Cardiac muscle cell (in vitro differentiated cells and primary cell): ENCODE results near the gene NRIP3. TPM values are rescaled to one million over a fixed set of nuclear protein-coding genes. Genes with fewer than 3 reads are reported as not detected.

ENCODE experiments used
- DNase-seq, 2 donors: peaks; one replicate each; pipeline versions ENCODE4 v3.0.0 to v3.0.0-alpha.2; 2010 to 2017; ENCODE audit warnings: low read depth in 1 of 2, low spot score in 1 of 2
- H3K27ac ChIP-seq: fragments of 200-600 bp; sonication (generic); 2 replicates; pipeline ENCODE4 v1.5.1; 2016
- H3K27me3 ChIP-seq: fragments of 200-600 bp; sonication (generic); 2 replicates; pipeline ENCODE4 v1.6.0; 2016; ENCODE audit warnings: control low read depth
- H3K36me3 ChIP-seq: fragments of 200-600 bp; sonication (generic); 2 replicates; pipeline ENCODE4 v1.5.1; 2016; ENCODE audit warnings: control low read depth
- H3K4me1 ChIP-seq: fragments of 200-600 bp; sonication (generic); 2 replicates; pipeline ENCODE4 v1.8.1; 2017; ENCODE audit warnings: low read depth, mild to moderate bottlenecking, mixed run types
- H3K4me3 ChIP-seq: fragments of 200-600 bp; sonication (generic); 2 replicates; pipeline ENCODE4 v1.5.1; 2016; ENCODE audit warnings: mild to moderate bottlenecking
- H3K9me3 ChIP-seq: fragments of 200-600 bp; sonication (generic); 2 replicates; pipeline ENCODE4 v1.5.1; 2017; ENCODE audit warnings: low read depth, mild to moderate bottlenecking, control low read depth
- CTCF ChIP-seq: IDR thresholded peaks from 2 replicates; pipeline ENCODE4 v1.5.1; 2012; ENCODE audit warnings: low read depth, mild to moderate bottlenecking, low read length
- polyA plus RNA-seq: library from polyadenylated mRNA; unstranded; fragments of >200 nt; fragmentation: Nextera tagmentation; extraction: Ambion mirVana; gene quantifications from 2 replicates; pipeline ENCODE4 v1.2.1, GENCODE V29; 2016
- total RNA-seq: library from RNA; depleted of rRNA; stranded (reverse); fragments of >200 nt; gene quantifications from 2 replicates; pipeline ENCODE4 v1.2.3, GENCODE V29; 2016

The NRIP3 gene
- total and polyA plus RNA-seq, 2 experiments from 2014 or later: 0.04 to 2.5 TPM

DNA sequence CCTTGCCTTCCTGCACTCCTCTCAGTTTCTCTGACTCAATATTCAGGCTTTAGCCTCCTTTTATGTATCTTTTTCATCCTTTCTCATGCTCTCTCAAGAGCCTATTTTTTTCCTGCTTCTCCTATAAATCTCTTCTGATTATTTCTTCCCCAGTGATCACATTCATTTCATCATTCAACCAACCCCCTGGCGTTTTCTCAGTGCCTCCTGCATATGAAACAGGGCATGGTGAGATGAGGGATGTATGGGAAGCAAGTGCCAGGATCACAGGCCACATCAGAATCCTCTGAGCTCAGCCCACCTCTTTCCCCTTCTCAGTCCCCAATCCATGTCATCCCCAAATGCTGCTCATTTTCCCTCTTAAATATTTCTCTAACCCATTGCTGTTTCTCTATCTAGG, 38.7 kb upstream of the NRIP3 start:
- no peaks in the 10 kb centered on the region for H3K27me3 ChIP-seq
- TF ChIP-seq CTCF: no peak
- no peaks in the 10 kb centered on the region for H3K9me3 ChIP-seq
- peaks cover 1% of the 10 kb centered on the region for H3K4me1 ChIP-seq
- no peak for DNase-seq
- H3K36me3 ChIP-seq: no peaks in the 10 kb centered on the region
- H3K4me3 ChIP-seq: no peak overlapping the region
- no peak overlapping the region for H3K27ac ChIP-seq

- Histone ChIP-seq H3K27ac (no peak overlapping the region), H3K9me3 (no peaks in the 10 kb centered on the region), H3K36me3 (no peaks in the 10 kb centered on the region), H3K4me1 (no peaks in the 10 kb centered on the region), H3K4me3 (no peak overlapping the region), H3K27me3 (no peaks in the 10 kb centered on the region)
- no peak for DNase-seq
- no peak for TF ChIP-seq CTCF
Observed at GRCh38 chr11:9041747-9042146, 37.9 kb upstream of the NRIP3 start.

DNA sequence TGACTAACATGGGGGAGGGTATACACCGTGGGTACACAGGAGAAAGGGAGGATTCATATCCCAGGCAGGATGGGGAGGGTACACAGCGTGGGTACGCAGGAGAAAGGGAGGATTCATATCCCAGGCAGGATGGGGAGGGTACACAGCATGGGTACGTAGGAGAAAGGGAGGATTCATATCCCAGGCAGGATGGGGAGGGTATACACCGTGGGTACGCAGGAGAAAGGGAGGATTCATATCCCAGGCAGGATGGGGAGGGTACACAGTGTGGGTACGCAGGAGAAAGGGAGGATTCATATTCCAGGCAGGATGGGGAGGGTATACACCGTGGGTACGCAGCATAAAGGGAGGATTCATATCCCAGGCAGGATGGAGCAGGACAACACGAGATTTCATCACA, 36.6 kb upstream of the NRIP3 start:
- Histone ChIP-seq H3K9me3 (no peaks in the 10 kb centered on the region), H3K4me3 (no peak overlapping the region), H3K27ac (no peak overlapping the region), H3K27me3 (no peaks in the 10 kb centered on the region), H3K36me3 (no peaks in the 10 kb centered on the region), H3K4me1 (no peaks in the 10 kb centered on the region)
- TF ChIP-seq CTCF: no peak
- no peak for DNase-seq

- Histone ChIP-seq H3K4me1 (no peaks in the 10 kb centered on the region), H3K4me3 (no peak overlapping the region), H3K27me3 (no peaks in the 10 kb centered on the region), H3K9me3 (no peaks in the 10 kb centered on the region), H3K36me3 (no peaks in the 10 kb centered on the region), H3K27ac (no peak overlapping the region)
- DNase-seq: no peak
- TF ChIP-seq CTCF: no peak
Observed at GRCh38 chr11:9039863-9040262, 36.1 kb upstream of the NRIP3 start.

GRCh38 chr11:9039198-9039597, 35.4 kb upstream of the NRIP3 start:
- Histone ChIP-seq H3K27me3 (no peaks in the 10 kb centered on the region), H3K27ac (no peak overlapping the region), H3K36me3 (no peaks in the 10 kb centered on the region), H3K9me3 (no peaks in the 10 kb centered on the region), H3K4me3 (no peak overlapping the region), H3K4me1 (no peaks in the 10 kb centered on the region)
- DNase-seq: peak in 1 of 2 donors; percentile 41
- no peak for TF ChIP-seq CTCF

DNA sequence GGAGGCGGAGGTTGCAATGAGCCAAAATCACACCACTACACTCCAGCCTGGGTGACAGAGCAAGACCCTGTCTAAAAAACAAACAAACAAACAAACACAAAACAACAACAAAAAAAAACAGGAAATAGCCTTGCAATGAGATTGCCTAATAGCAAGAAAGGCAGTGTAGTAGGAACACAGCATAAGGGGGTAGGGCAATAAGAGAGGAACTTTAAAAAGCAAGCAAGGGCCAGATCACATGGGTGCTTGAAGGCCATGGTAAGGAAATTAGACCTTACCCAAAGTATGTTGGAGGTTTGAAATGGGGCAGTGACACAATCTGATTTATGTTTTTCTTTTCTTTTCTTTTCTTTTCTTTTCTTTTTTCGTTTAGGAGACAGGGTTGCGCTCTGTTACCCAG, 34.7 kb upstream of the NRIP3 start:
- no peaks in the 10 kb centered on the region for H3K36me3 ChIP-seq
- H3K9me3 ChIP-seq: no peaks in the 10 kb centered on the region
- H3K4me1 ChIP-seq: no peaks in the 10 kb centered on the region
- TF ChIP-seq CTCF: no peak
- DNase-seq: no peak
- H3K27me3 ChIP-seq: no peaks in the 10 kb centered on the region
- no peak overlapping the region for H3K27ac ChIP-seq
- no peak overlapping the region for H3K4me3 ChIP-seq
